ENCODE data around the gene SHOX.

GRCh38 chrX:590693-591404 lies 39.7 kb upstream of the SHOX start:
- TF ChIP-seq POLR2AphosphoS5 (IDR thresholded peaks at IDR 0.05) (no peak), POLR2A (IDR thresholded peaks at IDR 0.05; ENCODE audit: low read depth) (no peak)
